Colonic mucosa (tissue), 4 donors: ENCODE measurements around the gene SMG7. TPM values are rescaled to one million over a fixed set of nuclear protein-coding genes. Genes with fewer than 3 reads are reported as not detected.

Experiments used
- DNase-seq: peaks from one replicate; pipeline ENCODE4 v3.0.0-alpha.2; 2020
- H3K27ac ChIP-seq: fragments of 200-600 bp; one replicate; pipeline ENCODE4 v1.8.0; 2021
- H3K27me3 ChIP-seq: fragments of 200-600 bp; one replicate; pipeline ENCODE4 v1.8.0; 2021
- H3K36me3 ChIP-seq: fragments of 200-600 bp; one replicate; pipeline ENCODE4 v1.8.0; 2021
- H3K4me1 ChIP-seq: fragments of 200-600 bp; one replicate; pipeline ENCODE4 v1.8.0; 2021; ENCODE audit warnings: mild to moderate bottlenecking
- H3K4me3 ChIP-seq: fragments of 200-600 bp; one replicate; pipeline ENCODE4 v1.8.0; 2021
- H3K9ac ChIP-seq, 2 donors: one replicate each; pipeline ENCODE4 v1.7.0; 2013; ENCODE audit warnings: control low read depth in 2 of 2, low read depth in 2 of 2, low read length in 2 of 2
- H3K9me3 ChIP-seq: fragments of 200-600 bp; one replicate; pipeline ENCODE4 v1.8.0; 2021
- intact Hi-C: fragments of 100-400 bp; cut with DNase I; formaldehyde crosslinking; loops from one replicate; pipeline ENCODE4 v1.14.1; 2022
- total RNA-seq, 2 donors: library from RNA; stranded (reverse); fragmentation: NEBNext Ultra II Directional in 1 of 2; extraction: Animal tissue kit (Norgen Biotek cat#: 25700) in 1 of 2; gene quantifications; one replicate each; pipeline ENCODE4 v1.2.1, GENCODE V29; 2021
- TF ChIP-seq, protein P1 (sequence below): fragments of 200-600 bp; IDR thresholded peaks from one replicate; pipeline ENCODE4 v1.8.0; 2022; ENCODE audit warnings: antibody characterized with exemption, mild to moderate bottlenecking
- donor health status: healthy.
- donor health status: DM: no; HTN: no; CAD: no.
- donor health status: DM: no; HTN: no; CAD: no.

The SMG7 gene
- total RNA-seq, 2 donors from 2014 or later, result 55.2 to 57.1 TPM

DNA sequence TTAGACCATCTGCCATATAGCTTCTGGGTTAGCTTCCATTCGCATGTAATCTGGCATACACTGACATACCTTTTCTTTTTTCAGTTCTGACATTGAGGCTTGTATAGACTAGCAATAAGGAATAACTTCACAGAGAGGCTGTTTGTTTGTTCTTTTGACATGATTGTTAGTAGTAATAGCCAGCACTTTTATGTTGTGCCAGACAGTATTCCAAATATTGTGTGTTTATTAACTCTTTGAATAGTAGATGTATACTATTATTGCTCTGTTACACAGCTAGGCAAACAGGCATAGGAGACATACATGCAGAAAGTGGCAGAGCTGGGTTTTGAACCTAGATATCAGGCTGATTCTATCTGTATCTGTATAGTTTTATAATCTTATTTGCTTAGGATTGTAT, 12.6 kb downstream of the SMG7 start:
- Histone ChIP-seq H3K4me3 (no peak overlapping the region), H3K36me3 (no peaks in the 10 kb centered on the region), H3K27me3 (no peaks in the 10 kb centered on the region), H3K9ac (no peak overlapping the region), H3K27ac (no peak overlapping the region), H3K4me1 (peaks cover 13% of the 10 kb centered on the region), H3K9me3 (no peaks in the 10 kb centered on the region)
- intact Hi-C loops, result no loop called here
- TF ChIP-seq, protein P1, sequence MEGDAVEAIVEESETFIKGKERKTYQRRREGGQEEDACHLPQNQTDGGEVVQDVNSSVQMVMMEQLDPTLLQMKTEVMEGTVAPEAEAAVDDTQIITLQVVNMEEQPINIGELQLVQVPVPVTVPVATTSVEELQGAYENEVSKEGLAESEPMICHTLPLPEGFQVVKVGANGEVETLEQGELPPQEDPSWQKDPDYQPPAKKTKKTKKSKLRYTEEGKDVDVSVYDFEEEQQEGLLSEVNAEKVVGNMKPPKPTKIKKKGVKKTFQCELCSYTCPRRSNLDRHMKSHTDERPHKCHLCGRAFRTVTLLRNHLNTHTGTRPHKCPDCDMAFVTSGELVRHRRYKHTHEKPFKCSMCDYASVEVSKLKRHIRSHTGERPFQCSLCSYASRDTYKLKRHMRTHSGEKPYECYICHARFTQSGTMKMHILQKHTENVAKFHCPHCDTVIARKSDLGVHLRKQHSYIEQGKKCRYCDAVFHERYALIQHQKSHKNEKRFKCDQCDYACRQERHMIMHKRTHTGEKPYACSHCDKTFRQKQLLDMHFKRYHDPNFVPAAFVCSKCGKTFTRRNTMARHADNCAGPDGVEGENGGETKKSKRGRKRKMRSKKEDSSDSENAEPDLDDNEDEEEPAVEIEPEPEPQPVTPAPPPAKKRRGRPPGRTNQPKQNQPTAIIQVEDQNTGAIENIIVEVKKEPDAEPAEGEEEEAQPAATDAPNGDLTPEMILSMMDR, result no peak
- DNase-seq, result no peak

DNA sequence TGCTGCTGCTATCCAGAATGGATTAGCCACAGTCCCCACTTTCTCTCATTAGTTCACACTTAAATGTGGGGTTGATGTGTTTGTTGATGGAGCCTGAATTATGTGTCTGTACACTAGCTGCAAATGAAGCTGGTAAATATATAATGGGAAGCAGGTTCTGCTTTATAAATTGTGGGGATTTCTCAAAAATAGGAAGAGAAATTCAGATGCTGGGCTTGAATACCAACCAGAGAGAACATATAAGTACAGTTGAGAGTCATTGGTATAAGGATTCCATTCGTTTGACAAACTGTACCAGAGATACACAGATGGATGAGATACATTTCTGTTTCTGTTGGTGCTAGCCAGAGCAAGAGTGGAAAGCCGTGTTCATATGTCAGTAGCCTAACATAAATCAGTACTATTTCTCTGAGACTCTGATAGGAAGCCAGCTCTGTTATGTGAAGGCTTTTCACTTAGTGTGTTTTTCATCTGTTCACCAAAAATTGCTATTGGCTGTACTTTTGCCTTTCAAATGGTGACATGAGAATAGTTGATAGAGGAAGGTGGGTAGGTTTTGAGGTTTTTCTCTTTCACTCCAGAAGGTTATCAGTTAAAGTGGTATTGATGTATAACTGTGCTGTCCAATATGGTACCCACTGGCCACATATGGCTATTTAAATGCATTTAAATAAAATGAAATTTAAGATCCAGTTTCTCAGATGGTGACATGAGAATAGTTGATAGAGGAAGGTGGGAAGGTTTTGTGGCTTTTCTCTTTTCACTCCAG, 15.6 kb downstream of the SMG7 start:
- intact Hi-C loops, result no loop called here
- H3K4me3 ChIP-seq, result no peak overlapping the region
- H3K36me3 ChIP-seq, result no peaks in the 10 kb centered on the region
- TF ChIP-seq, protein P1, result no peak
- H3K9me3 ChIP-seq, result no peaks in the 10 kb centered on the region
- peaks cover 4% of the 10 kb centered on the region for H3K4me1 ChIP-seq
- no peak overlapping the region for H3K9ac ChIP-seq
- H3K27ac ChIP-seq, result no peak overlapping the region
- DNase-seq, result no peak
- H3K27me3 ChIP-seq, result no peaks in the 10 kb centered on the region

DNA sequence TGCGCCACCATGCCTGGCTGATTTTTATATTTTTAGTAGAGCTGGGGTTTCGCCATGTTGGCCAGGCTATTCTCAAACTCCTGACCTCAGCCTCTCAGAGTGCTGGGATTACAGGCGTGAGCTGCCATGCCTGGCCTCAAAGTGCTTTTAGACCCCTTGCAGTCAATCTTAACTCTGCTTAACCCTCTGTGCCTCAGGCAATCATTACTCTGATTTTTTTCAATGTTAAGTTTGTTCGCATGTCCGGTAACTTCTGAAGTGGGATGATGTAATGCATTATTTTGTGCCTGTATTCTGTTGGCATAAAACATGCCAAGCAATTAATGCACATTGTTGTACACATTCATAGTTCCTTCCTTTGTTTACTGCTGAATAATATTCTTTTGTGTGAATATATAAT, 18.6 kb downstream of the SMG7 start:
- no peak overlapping the region for H3K9ac ChIP-seq
- TF ChIP-seq, protein P1, result no peak
- no peak overlapping the region for H3K27ac ChIP-seq
- DNase-seq, result no peak
- H3K4me3 ChIP-seq, result no peak overlapping the region
- H3K4me1 ChIP-seq, result peaks cover 4% of the 10 kb centered on the region
- no peaks in the 10 kb centered on the region for H3K9me3 ChIP-seq
- intact Hi-C loops, result no loop called here
- H3K27me3 ChIP-seq, result no peaks in the 10 kb centered on the region
- no peaks in the 10 kb centered on the region for H3K36me3 ChIP-seq

DNA sequence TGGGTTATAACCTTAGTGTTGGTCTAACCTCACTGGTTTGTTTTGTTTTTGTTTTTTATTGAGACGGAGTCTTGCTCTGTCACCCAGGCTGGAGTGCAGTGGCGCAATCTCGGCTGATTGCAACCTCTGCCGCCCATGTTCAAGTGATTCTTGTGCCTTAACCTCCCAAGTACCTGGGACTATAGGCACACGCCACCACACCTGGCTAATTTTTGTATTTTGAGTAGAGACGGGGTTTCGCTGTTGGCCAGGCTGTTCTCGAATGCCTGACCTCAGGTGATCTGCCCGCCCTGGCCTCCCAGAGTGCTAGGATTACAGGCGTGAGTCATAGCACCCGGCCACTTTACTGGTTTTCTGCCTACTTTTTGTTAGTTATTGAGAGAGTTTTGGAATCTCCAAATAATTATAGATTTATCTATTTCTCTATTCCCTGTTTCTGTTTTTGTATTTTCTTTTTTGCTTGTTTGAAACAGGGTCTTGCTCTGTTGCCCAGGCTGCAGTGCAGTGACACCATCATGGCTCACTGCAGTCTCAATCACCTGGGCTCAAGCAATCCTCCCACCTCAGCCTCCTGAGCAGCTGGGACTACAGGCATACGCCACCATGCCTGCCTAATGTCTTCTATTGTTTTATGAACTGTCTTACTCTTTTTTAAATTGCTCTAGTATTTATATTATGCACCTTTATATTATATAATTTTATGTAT, 21.4 kb downstream of the SMG7 start:
- Histone ChIP-seq H3K4me1 (peaks cover 4% of the 10 kb centered on the region), H3K27me3 (no peaks in the 10 kb centered on the region), H3K4me3 (no peak overlapping the region), H3K36me3 (no peaks in the 10 kb centered on the region), H3K9ac (no peak overlapping the region), H3K9me3 (no peaks in the 10 kb centered on the region), H3K27ac (no peak overlapping the region)
- TF ChIP-seq, protein P1, result no peak
- intact Hi-C loops, result no loop called here
- no peak for DNase-seq

DNA sequence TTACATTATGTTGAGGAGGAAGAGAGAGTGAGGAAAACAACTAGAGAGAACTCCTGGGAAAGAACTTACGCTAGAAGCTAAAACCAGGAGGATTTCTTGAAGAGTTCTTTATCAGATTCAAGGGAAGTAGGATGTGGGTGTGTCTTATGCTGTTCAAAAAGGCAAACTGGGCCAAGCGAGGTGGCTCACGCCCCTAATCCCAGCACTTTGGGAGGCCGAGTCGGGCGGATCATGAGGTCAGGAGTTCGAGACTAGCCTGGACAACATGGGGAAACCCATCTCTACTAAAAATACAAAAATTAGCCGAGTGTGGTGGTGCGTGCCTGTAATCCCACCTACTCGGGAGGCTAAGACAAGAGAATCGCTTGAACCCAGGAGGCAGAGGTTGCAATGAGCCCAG, 23.1 kb downstream of the SMG7 start:
- Histone ChIP-seq H3K9me3 (no peaks in the 10 kb centered on the region), H3K27ac (no peak overlapping the region), H3K4me1 (peaks cover 4% of the 10 kb centered on the region), H3K9ac (no peak overlapping the region), H3K27me3 (no peaks in the 10 kb centered on the region), H3K36me3 (no peaks in the 10 kb centered on the region), H3K4me3 (no peak overlapping the region)
- DNase-seq, result no peak
- intact Hi-C loops, result no loop called here
- TF ChIP-seq, protein P1, result no peak
